Stimulated activated effector memory CD8-positive, alpha-beta T cell treated with anti-CD3 and anti-CD28 coated beads, Interleukin-12 subunit alpha, Interleukin-12 subunit beta, amount 100 ng/mL, for 72 hours (primary cell): ENCODE data around the gene SLC45A3.
"Not testable (repeated sequence)": the region's sequence is repeated elsewhere in the genome, so short reads cannot be mapped to it uniquely, and the experiment has no call there.

Source experiments
- ATAC-seq: fragments of 150-1000 bp; cut with Tn5 transposase; 2 replicates; pipeline ENCODE4 v1.10.0; 2021
- DNase-seq, 2 donors: peaks; one replicate each; pipeline ENCODE4 v3.0.0; 2021 to 2022; ENCODE audit warnings: low spot score in 2 of 2
- H3K27ac Mint-ChIP-seq: one replicate; pipeline ENCODE4 v1.8.0; 2022; ENCODE audit warnings: mild to moderate bottlenecking, mixed read lengths
- H3K36me3 Mint-ChIP-seq: one replicate; pipeline ENCODE4 v1.8.0; 2022; ENCODE audit warnings: mild to moderate bottlenecking, mixed read lengths
- H3K4me1 Mint-ChIP-seq: one replicate; pipeline ENCODE4 v1.8.0; 2022; ENCODE audit warnings: mixed read lengths
- H3K4me3 Mint-ChIP-seq: one replicate; pipeline ENCODE4 v1.8.0; 2022; ENCODE audit warnings: mild to moderate bottlenecking, mixed read lengths
- H3K9me3 Mint-ChIP-seq: one replicate; pipeline ENCODE4 v1.8.0; 2022; ENCODE audit warnings: mixed read lengths

Gene SLC45A3, protein sequence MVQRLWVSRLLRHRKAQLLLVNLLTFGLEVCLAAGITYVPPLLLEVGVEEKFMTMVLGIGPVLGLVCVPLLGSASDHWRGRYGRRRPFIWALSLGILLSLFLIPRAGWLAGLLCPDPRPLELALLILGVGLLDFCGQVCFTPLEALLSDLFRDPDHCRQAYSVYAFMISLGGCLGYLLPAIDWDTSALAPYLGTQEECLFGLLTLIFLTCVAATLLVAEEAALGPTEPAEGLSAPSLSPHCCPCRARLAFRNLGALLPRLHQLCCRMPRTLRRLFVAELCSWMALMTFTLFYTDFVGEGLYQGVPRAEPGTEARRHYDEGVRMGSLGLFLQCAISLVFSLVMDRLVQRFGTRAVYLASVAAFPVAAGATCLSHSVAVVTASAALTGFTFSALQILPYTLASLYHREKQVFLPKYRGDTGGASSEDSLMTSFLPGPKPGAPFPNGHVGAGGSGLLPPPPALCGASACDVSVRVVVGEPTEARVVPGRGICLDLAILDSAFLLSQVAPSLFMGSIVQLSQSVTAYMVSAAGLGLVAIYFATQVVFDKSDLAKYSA

GRCh38 chr1:205680073-205680851 is at the start of gene SLC45A3:
Gene SLC45A3, minus strand, starts transcription at chr1:205680509. Its CDS starts 15,853 bp downstream, at chr1:205664656.
- Mint-ChIP-seq H3K9me3 (no peaks in the 10 kb centered on the region), H3K4me3 (peak within 1 kb of the TSS; percentile 67), H3K36me3 (peaks cover 5% of the 10 kb centered on the region), H3K4me1 (peaks cover 16% of the 10 kb centered on the region), H3K27ac (no peak within 1 kb of the TSS)
- ATAC-seq (peak; percentile 83), DNase-seq (peak; percentile 10 to 63)

- peaks cover 9% of the 10 kb centered on the region for H3K4me1 Mint-ChIP-seq
- no peaks in the 10 kb centered on the region for H3K9me3 Mint-ChIP-seq
- no peak overlapping the region for H3K27ac Mint-ChIP-seq
- no peak overlapping the region for H3K4me3 Mint-ChIP-seq
- H3K36me3 Mint-ChIP-seq = peaks cover 100% of the 10 kb centered on the region
- ATAC-seq = no peak
- DNase-seq = no peak
These were observed 46.4 kb upstream of the SLC45A3 start for GRCh38 chr1:205726619-205727125.

- DNase-seq (no peak), ATAC-seq (no peak)
- Mint-ChIP-seq H3K27ac (peak overlapping the region; percentile 26), H3K4me3 (no peak overlapping the region), H3K9me3 (no peaks in the 10 kb centered on the region), H3K36me3 (peaks cover 100% of the 10 kb centered on the region), H3K4me1 (peaks cover 6% of the 10 kb centered on the region)
These were observed 45.2 kb upstream of the SLC45A3 start for GRCh38 chr1:205725514-205725913.

DNA sequence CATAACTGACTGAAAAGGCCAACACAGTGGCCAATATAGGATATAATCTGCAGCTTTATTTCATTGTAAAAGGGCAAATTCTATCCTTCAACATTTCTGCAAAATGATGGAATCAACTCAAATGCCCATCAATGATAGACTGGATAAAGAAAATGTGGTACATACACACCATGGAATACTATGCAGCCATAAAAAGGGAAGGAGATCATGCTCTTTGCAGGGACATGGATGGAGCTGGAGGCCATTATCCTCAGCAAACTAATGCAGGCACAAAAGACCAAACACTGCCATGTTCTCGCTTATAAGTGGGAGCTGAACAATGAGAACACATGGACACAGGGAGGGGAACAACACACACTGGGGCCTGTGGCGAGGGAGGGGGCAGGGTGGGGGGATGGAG is 40.4 kb upstream of the SLC45A3 start:
- not testable (repeated sequence) for ATAC-seq, H3K9me3 Mint-ChIP-seq
- peak overlapping the region; percentile 33 for H3K27ac Mint-ChIP-seq

DNA sequence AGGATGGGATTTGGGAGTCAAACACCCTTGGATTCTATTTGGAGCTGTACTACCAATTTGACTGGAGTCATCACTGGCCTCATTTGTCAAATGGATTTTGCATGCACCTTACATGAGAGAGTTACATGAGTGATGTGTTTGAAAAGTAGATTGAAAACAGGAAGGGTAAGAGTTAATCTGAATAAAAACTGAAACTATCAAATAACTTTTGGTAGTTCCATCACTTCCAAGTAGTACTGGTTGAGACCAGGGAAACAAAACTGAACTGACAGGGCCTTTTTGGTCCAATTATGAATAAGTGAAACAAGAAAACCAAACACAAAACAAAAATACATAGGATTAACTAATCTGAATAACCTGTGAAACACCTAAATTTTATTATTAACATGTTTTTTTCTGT is 39.5 kb upstream of the SLC45A3 start:
- H3K4me1 Mint-ChIP-seq = peaks cover 33% of the 10 kb centered on the region
- peak; percentile 77 for ATAC-seq
- no peak overlapping the region for H3K4me3 Mint-ChIP-seq
- H3K9me3 Mint-ChIP-seq = no peaks in the 10 kb centered on the region
- peak overlapping the region; percentile 33 for H3K27ac Mint-ChIP-seq
- DNase-seq = no peak
- H3K36me3 Mint-ChIP-seq = peaks cover 100% of the 10 kb centered on the region

More for the DNA sequence above, 40.4 kb upstream of the SLC45A3 start:
- DNase-seq, H3K4me3 Mint-ChIP-seq: not testable (repeated sequence)
- Mint-ChIP-seq H3K4me1 (peaks cover 23% of the 10 kb centered on the region), H3K36me3 (peaks cover 100% of the 10 kb centered on the region)

DNA sequence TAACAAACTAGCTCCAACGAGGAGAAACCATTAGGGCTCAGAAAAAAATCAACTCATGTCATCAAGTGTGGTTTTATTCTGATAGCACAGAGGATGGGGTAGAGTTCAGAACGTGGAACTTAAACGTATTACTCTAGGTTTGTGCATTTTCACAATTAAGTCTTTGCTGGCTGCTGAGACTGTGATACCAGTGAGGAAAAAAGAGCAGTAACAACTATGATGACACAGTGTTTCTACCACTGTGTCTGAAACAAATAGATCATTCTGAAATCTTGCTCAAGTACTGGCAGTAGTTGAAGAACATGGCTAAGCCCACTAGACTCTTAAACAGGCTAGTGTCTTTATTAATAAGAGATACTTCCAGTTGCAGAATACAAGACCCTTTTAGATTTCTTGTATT is 38.7 kb upstream of the SLC45A3 start:
- Mint-ChIP-seq H3K4me3 (no peak overlapping the region), H3K27ac (peak overlapping the region; percentile 33), H3K36me3 (peaks cover 100% of the 10 kb centered on the region), H3K9me3 (no peaks in the 10 kb centered on the region), H3K4me1 (peaks cover 34% of the 10 kb centered on the region)
- ATAC-seq = peak; percentile 54
- no peak for DNase-seq

DNA sequence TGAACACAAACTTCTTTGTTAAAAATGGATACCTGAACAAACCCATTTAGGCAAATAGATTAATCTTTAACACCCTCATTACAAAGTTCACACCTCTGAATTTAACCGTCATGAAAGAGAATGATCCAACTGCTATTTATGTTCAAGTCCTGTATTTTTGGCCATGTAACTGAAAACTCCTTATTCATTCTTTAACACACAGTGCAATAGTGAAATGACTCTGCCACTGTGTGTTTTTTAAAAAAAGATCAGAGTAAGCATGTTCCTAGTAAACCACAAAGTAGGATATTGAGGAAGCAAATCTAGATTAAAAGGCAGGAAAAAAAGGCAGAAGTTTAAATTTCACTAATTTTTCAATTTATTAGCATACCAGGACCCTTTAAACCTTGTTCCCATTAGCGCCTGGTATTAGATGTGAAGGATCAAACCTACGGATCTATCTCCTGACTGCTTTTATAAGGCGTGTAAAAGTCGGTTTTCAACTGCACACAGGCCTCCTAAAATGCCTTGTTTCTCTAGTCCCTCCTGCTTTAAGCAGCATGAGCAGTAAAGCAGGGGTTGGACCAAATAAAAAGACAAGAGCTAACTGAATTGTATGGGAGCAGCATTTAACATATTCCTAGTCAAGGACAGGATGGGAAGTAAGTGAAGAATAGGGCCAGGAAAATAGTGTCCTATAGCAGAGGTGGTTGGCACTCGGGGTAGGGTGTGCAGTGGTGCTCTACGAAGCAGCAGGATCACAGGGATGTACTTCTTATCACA is 36.2 kb upstream of the SLC45A3 start:
- no peak for ATAC-seq
- Mint-ChIP-seq H3K4me3 (no peak overlapping the region), H3K4me1 (peaks cover 34% of the 10 kb centered on the region), H3K9me3 (no peaks in the 10 kb centered on the region), H3K36me3 (peaks cover 86% of the 10 kb centered on the region), H3K27ac (no peak overlapping the region)
- no peak for DNase-seq

GRCh38 chr1:205715628-205716027 is 35.3 kb upstream of the SLC45A3 start:
- peaks cover 37% of the 10 kb centered on the region for H3K4me1 Mint-ChIP-seq
- H3K9me3 Mint-ChIP-seq = no peaks in the 10 kb centered on the region
- H3K36me3 Mint-ChIP-seq = peaks cover 86% of the 10 kb centered on the region
- DNase-seq (no peak), ATAC-seq (no peak)
- H3K4me3 Mint-ChIP-seq = no peak overlapping the region
- peak overlapping the region; percentile 67 for H3K27ac Mint-ChIP-seq

- peak overlapping the region; percentile 67 for H3K27ac Mint-ChIP-seq
- no peaks in the 10 kb centered on the region for H3K9me3 Mint-ChIP-seq
- ATAC-seq (no peak), DNase-seq (no peak)
- H3K36me3 Mint-ChIP-seq = peaks cover 86% of the 10 kb centered on the region
- H3K4me1 Mint-ChIP-seq = peaks cover 33% of the 10 kb centered on the region
- no peak overlapping the region for H3K4me3 Mint-ChIP-seq
These were observed 34.6 kb upstream of the SLC45A3 start for GRCh38 chr1:205714906-205715246.

DNA sequence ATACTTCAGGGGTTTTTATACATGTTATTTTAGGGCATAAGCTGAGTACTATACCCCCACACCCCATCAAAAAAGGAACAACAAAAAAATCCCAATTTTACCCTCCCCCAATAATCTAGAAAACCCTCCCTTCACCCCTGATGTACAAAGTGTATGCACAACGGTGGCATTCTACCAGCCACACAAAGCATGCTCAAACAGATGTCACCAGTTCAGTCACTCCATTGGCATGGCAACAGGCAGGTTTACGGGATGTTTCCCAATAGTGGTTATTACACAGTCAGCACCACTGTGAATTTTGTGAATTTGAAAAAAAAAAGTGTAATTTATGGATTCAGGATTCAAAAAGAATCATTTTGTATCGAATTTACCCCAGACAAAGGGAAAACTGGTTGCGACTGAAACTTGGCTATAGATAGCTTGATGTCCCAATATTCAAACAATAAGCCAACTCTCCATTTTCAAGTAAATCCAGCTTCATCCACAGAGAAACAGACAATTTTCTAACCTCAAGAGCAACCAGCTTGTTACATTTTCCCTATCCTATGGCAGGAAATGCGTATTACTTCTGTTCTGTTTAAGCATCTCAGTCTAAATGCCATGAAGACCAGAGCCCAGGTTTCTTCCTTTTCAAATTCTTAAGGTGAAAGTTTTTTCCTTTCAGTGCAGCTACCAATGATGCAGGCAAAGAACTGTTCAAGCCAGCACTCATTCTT is 34.0 kb upstream of the SLC45A3 start:
- peak overlapping the region; percentile 67 for H3K27ac Mint-ChIP-seq
- no peaks in the 10 kb centered on the region for H3K9me3 Mint-ChIP-seq
- no peak overlapping the region for H3K4me3 Mint-ChIP-seq
- DNase-seq = no peak
- H3K4me1 Mint-ChIP-seq = peaks cover 28% of the 10 kb centered on the region
- no peak for ATAC-seq
- H3K36me3 Mint-ChIP-seq = peaks cover 86% of the 10 kb centered on the region

DNA sequence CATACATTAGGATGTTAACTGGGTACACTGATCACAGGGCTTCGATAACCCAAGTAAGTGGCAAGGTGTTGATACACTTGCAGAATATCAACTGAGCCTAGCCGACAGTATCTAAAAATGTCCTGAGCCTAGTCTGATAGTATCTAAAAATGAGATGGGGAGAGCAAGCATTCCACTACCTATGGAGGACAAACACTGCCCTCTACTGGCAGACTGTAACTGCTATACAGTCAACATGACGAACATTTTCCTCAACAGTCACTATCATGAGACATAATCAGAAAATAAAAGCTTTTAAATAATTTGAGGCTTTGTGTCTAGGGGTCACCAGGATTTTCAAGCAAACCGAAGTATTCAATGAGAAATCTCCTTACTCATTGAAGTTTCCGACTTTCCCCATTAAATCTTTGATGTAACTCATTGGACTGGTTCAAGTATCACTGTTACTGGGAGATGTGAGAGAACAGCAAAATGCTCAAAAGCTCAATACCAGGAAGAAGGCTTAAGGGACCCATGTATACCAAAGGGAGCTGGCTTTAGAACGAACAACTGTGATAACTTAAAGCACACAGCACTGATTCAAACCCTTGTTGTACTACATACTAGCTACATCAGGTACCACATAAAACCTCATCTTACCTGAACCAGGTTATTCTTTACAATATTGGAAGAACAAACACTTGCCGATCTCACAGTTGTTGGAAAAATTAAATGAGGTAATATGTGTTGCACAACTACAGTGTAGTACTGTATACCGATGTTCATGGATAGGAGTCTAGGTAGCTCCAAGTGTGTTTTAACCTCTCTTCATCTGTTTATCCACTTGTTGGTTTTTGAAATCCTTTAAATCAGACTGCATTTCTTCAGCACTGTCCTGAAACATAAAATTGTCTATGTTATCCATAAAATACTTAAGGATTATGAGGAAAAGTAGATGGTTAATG is 31.1 kb upstream of the SLC45A3 start:
- ATAC-seq (peak; percentile 93), DNase-seq (peak; percentile 36 to 70)
- peaks cover 17% of the 10 kb centered on the region for H3K4me1 Mint-ChIP-seq
- peaks cover 68% of the 10 kb centered on the region for H3K36me3 Mint-ChIP-seq
- no peak overlapping the region for H3K4me3 Mint-ChIP-seq
- no peaks in the 10 kb centered on the region for H3K9me3 Mint-ChIP-seq
- peak overlapping the region; percentile 72 for H3K27ac Mint-ChIP-seq

DNA sequence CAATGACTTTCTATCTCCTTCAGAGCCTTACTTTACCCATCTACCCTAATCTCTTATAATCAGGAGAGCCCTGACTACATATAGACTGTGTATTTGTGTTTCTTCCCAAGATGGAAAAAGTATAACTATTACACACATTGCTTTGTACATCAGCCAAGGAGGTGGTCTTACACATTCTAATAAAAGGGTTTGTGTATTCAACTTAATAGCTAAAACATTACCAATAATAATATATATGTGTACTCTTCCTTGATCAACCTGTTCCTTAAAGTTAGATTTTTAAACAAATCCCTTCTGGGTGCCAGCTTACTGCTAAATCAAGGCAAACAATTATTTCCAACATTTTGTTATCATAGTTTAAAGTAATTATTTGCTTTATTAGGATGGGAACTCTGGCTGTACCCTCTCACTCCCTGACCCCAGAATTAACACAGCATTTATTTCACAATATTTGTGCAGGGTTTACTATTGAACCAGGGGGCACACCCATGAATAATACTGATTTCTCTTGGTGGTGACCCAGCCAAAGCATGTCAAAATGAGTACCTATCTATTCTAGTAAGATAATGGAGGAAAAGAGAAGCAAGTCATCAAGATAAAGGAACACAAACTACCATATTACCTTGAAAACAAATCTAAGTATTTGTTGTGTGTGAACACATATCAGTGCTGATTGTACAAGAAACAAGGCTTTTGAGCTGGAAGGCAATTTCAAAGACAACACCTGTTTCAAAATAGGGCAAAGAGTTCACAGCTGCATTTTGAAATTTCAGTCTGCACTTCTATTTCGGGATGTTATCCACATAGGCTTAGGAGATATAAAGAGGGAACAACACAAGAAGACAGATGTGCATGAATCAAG is 30.1 kb upstream of the SLC45A3 start:
- no peaks in the 10 kb centered on the region for H3K9me3 Mint-ChIP-seq
- DNase-seq = no peak
- H3K36me3 Mint-ChIP-seq = peaks cover 59% of the 10 kb centered on the region
- no peak for ATAC-seq
- H3K4me3 Mint-ChIP-seq = no peak overlapping the region
- peaks cover 13% of the 10 kb centered on the region for H3K4me1 Mint-ChIP-seq
- H3K27ac Mint-ChIP-seq = peak overlapping the region; percentile 72

GRCh38 chr1:205709640-205710039 is 29.3 kb upstream of the SLC45A3 start:
- no peak for ATAC-seq
- no peaks in the 10 kb centered on the region for H3K9me3 Mint-ChIP-seq
- DNase-seq = no peak
- no peak overlapping the region for H3K27ac Mint-ChIP-seq
- H3K36me3 Mint-ChIP-seq = peaks cover 51% of the 10 kb centered on the region
- peaks cover 5% of the 10 kb centered on the region for H3K4me1 Mint-ChIP-seq
- no peak overlapping the region for H3K4me3 Mint-ChIP-seq
